ENCODE results near the gene CACNA1H.
A peak's percentile ranks its signal among the peaks of the same experiment; 100 is the strongest.

Gene CACNA1H

GRCh38 chr16:1131378-1131994 is 21.4 kb upstream of the CACNA1H start:
- ATAC-seq (no peak), DNase-seq (no peak)
- Mint-ChIP-seq H3K4me3 (no peak overlapping the region), H3K9me3 (no peaks in the 10 kb centered on the region), H3K27ac (no peak overlapping the region), H3K27me3 (no peaks in the 10 kb centered on the region), H3K4me1 (no peaks in the 10 kb centered on the region)

GRCh38 chr16:1132431-1132830 is 20.5 kb upstream of the CACNA1H start:
- no peak for ATAC-seq
- Mint-ChIP-seq H3K27ac (no peak overlapping the region), H3K27me3 (no peaks in the 10 kb centered on the region), H3K9me3 (no peaks in the 10 kb centered on the region), H3K4me3 (no peak overlapping the region), H3K4me1 (no peaks in the 10 kb centered on the region)
- DNase-seq = no peak

GRCh38 chr16:1133271-1133670 is 19.6 kb upstream of the CACNA1H start:
- H3K4me1 Mint-ChIP-seq = no peaks in the 10 kb centered on the region
- no peaks in the 10 kb centered on the region for H3K9me3 Mint-ChIP-seq
- H3K27ac Mint-ChIP-seq = no peak overlapping the region
- ATAC-seq (no peak), DNase-seq (no peak)
- H3K27me3 Mint-ChIP-seq = no peaks in the 10 kb centered on the region
- H3K4me3 Mint-ChIP-seq = no peak overlapping the region

GRCh38 chr16:1133810-1134520 is 18.9 kb upstream of the CACNA1H start:
- Mint-ChIP-seq H3K9me3 (no peaks in the 10 kb centered on the region), H3K27me3 (no peaks in the 10 kb centered on the region), H3K27ac (no peak overlapping the region), H3K4me3 (no peak overlapping the region), H3K4me1 (no peaks in the 10 kb centered on the region)
- no peak for DNase-seq
- ATAC-seq = peak; percentile 19

GRCh38 chr16:1134776-1135458 is 18.0 kb upstream of the CACNA1H start:
- ATAC-seq (no peak), DNase-seq (no peak)
- H3K27me3 Mint-ChIP-seq = no peaks in the 10 kb centered on the region
- H3K9me3 Mint-ChIP-seq = no peaks in the 10 kb centered on the region
- H3K4me3 Mint-ChIP-seq = no peak overlapping the region
- no peak overlapping the region for H3K27ac Mint-ChIP-seq
- no peaks in the 10 kb centered on the region for H3K4me1 Mint-ChIP-seq

- Mint-ChIP-seq H3K27me3 (no peaks in the 10 kb centered on the region), H3K27ac (no peak overlapping the region), H3K4me3 (no peak overlapping the region), H3K4me1 (no peaks in the 10 kb centered on the region), H3K9me3 (no peaks in the 10 kb centered on the region)
- DNase-seq (no peak), ATAC-seq (no peak)
Measured at GRCh38 chr16:1135459-1135825, 17.5 kb upstream of the CACNA1H start.

GRCh38 chr16:1137604-1138003 is 15.3 kb upstream of the CACNA1H start:
- Mint-ChIP-seq H3K9me3 (no peaks in the 10 kb centered on the region), H3K4me3 (no peak overlapping the region), H3K4me1 (peaks cover 6% of the 10 kb centered on the region), H3K27ac (peak overlapping the region in 1 of 2 donors; percentile 42), H3K27me3 (no peaks in the 10 kb centered on the region)
- ATAC-seq (no peak), DNase-seq (no peak)

GRCh38 chr16:1140582-1141162 is 12.2 kb upstream of the CACNA1H start:
- ATAC-seq (no peak), DNase-seq (no peak)
- no peak overlapping the region for H3K27ac Mint-ChIP-seq
- H3K4me3 Mint-ChIP-seq = no peak overlapping the region
- peaks cover 6% of the 10 kb centered on the region for H3K4me1 Mint-ChIP-seq
- no peaks in the 10 kb centered on the region for H3K9me3 Mint-ChIP-seq
- no peaks in the 10 kb centered on the region for H3K27me3 Mint-ChIP-seq

GRCh38 chr16:1141191-1141590 is 11.7 kb upstream of the CACNA1H start:
- Mint-ChIP-seq H3K9me3 (no peaks in the 10 kb centered on the region), H3K27ac (no peak overlapping the region), H3K4me3 (no peak overlapping the region), H3K27me3 (no peaks in the 10 kb centered on the region), H3K4me1 (peaks cover 6% of the 10 kb centered on the region)
- DNase-seq (no peak), ATAC-seq (no peak)

- ATAC-seq (no peak), DNase-seq (no peak)
- H3K4me3 Mint-ChIP-seq = no peak overlapping the region
- H3K9me3 Mint-ChIP-seq = peaks cover 0 to under 1% of the 10 kb centered on the region in 2 donors
- H3K27me3 Mint-ChIP-seq = no peaks in the 10 kb centered on the region
- no peak overlapping the region for H3K27ac Mint-ChIP-seq
- peaks cover 6% of the 10 kb centered on the region for H3K4me1 Mint-ChIP-seq
Measured at GRCh38 chr16:1141716-1142115, 11.2 kb upstream of the CACNA1H start.

GRCh38 chr16:1142911-1143310 is 10.0 kb upstream of the CACNA1H start:
- no peaks in the 10 kb centered on the region for H3K27me3 Mint-ChIP-seq
- ATAC-seq (no peak), DNase-seq (no peak)
- no peak overlapping the region for H3K27ac Mint-ChIP-seq
- H3K4me3 Mint-ChIP-seq = no peak overlapping the region
- peaks cover 6% of the 10 kb centered on the region for H3K4me1 Mint-ChIP-seq
- peaks cover 7 to 8% of the 10 kb centered on the region in 2 donors for H3K9me3 Mint-ChIP-seq

- H3K27ac Mint-ChIP-seq = no peak overlapping the region
- no peak for ATAC-seq
- no peak overlapping the region for H3K4me3 Mint-ChIP-seq
- peaks cover 6% of the 10 kb centered on the region for H3K4me1 Mint-ChIP-seq
- H3K9me3 Mint-ChIP-seq = peaks cover 7 to 8% of the 10 kb centered on the region in 2 donors
- no peak for DNase-seq
- H3K27me3 Mint-ChIP-seq = no peaks in the 10 kb centered on the region
Measured at GRCh38 chr16:1143761-1144450, 9.0 kb upstream of the CACNA1H start.

- peaks cover 6% of the 10 kb centered on the region for H3K4me1 Mint-ChIP-seq
- no peak for DNase-seq
- ATAC-seq = no peak
- H3K27ac Mint-ChIP-seq = no peak overlapping the region
- H3K27me3 Mint-ChIP-seq = no peaks in the 10 kb centered on the region
- H3K9me3 Mint-ChIP-seq = peaks cover 7 to 8% of the 10 kb centered on the region in 2 donors
- no peak overlapping the region for H3K4me3 Mint-ChIP-seq
Measured at GRCh38 chr16:1144476-1145382, 8.2 kb upstream of the CACNA1H start.

- ATAC-seq (no peak), DNase-seq (no peak)
- H3K27me3 Mint-ChIP-seq = no peaks in the 10 kb centered on the region
- peaks cover 6% of the 10 kb centered on the region for H3K4me1 Mint-ChIP-seq
- H3K4me3 Mint-ChIP-seq = no peak overlapping the region
- peaks cover 7 to 8% of the 10 kb centered on the region in 2 donors for H3K9me3 Mint-ChIP-seq
- H3K27ac Mint-ChIP-seq = no peak overlapping the region
Measured at GRCh38 chr16:1145383-1146100, 7.4 kb upstream of the CACNA1H start.

Data from stimulated activated naive CD8-positive, alpha-beta T cell treated with anti-CD3 and anti-CD28 coated beads, Interleukin-15, amount 100 ng/mL, for 72 hours (primary cell).